SIG-M5 treated with dmso at 0.1 percent for 504 hours (cell line): ENCODE measurements around the gene KRTAP10-10.
"Not testable (repeated sequence)": the region's sequence is repeated elsewhere in the genome, so short reads cannot be mapped to it uniquely, and the experiment has no call there.

ENCODE experiments used
- DNase-seq: peaks from one replicate; lab custom pipeline; 2025; ENCODE audit not compliant: unreplicated experiment; lab: John Stamatoyannopoulos, UW

The KRTAP10-10 gene

GRCh38 chr21:44681861-44682579 is 44.9 kb downstream of the KRTAP10-10 start, which contains the start of gene KRTAP12-1:
TSS of gene KRTAP12-1 (minus strand) at chr21:44682163. CDS start at chr21:44682123, 40 bp downstream.
- DNase-seq, result no peak

DNA sequence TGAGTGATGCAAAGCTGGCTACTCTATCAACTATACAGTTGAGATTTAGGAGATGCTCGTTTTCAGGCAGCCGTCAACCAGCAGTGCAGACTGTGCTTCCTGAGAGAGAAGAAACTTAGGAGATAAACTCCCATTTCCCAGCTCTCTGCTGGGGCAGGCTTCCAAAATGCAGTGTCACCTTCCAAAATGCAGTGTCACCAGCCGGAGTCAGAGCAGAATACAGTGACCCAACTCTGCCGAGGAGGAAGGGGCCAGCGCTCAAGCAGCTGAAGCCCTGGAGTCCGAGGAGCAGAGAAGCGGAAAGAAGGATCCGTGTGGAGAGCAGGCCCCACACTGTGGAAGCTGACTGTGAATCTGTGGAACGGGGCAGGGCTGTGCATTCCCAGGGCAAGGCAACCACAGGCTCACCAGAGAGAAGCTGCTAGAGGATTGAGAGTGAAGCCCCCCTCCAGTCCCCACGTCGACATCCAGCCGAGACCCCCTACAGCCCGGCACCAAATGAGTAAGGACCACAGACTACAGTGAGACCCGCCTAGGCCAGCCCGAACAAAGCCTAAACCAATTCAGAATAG is 45.5 kb downstream of the KRTAP10-10 start:
- no peak for DNase-seq

- DNase-seq, result no peak
Measured at GRCh38 chr21:44684077-44684476, 46.9 kb downstream of the KRTAP10-10 start.

DNA sequence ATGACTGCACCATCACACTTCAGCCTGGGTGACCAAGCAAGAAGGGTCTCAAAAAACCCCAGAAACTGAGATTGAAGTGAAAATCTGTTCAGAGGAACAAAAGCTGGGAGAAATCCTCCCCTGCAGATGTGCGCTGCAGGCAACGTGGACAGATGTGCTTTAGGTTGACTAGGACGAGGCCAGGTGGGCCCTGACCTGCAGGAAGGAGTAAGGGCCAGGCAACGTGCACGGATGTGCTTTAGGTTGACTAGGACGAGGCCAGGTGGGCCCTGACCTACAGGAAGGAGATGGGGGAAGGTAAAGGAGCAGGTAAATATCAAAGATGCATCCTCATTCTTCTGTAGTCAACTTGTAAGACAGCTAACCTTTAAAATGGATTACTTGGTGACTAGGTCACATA is 47.3 kb downstream of the KRTAP10-10 start:
- DNase-seq, result no peak

- not testable (repeated sequence) for DNase-seq
Measured at GRCh38 chr21:44685050-44685449, 47.9 kb downstream of the KRTAP10-10 start.

- DNase-seq, result no peak
Measured at GRCh38 chr21:44686000-44686781, 49.0 kb downstream of the KRTAP10-10 start.

- no peak for DNase-seq
Measured at GRCh38 chr21:44686843-44687561, 49.8 kb downstream of the KRTAP10-10 start.

- DNase-seq, result no peak
Measured at GRCh38 chr21:44687671-44688070, 50.5 kb downstream of the KRTAP10-10 start.
